ENCODE data around the gene KCNIP4. TPM values are rescaled to one million over a fixed set of nuclear protein-coding genes. Genes with fewer than 3 reads are reported as not detected.

The KCNIP4 gene
- total and polyA plus RNA-seq, 9 of the 15 experiments (the other 6 are each of a cell fraction or from before 2014, with no cell fraction given): 0.25 to 0.41 TPM; not detected in 7

DNA sequence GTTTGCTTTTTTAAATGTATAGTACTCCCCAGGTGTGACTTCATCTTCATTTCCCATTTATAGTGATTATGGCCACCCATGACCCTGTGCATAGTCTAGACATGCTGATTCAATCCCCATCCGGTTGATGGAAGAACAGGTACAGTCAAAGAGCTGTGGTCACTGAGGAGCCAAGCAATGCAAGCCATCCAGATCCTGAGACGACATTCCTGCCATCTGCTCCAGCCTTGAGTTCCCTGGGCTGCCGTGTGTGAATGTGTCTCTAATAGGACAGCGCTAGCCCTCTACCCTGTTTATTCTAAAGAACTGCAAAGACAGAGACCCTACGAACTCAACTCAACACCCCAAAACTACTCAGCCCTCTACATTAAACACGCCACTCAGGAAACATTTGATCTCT is 1.7 kb downstream of the KCNIP4 start (continued):
- TF ChIP-seq, protein P1, sequence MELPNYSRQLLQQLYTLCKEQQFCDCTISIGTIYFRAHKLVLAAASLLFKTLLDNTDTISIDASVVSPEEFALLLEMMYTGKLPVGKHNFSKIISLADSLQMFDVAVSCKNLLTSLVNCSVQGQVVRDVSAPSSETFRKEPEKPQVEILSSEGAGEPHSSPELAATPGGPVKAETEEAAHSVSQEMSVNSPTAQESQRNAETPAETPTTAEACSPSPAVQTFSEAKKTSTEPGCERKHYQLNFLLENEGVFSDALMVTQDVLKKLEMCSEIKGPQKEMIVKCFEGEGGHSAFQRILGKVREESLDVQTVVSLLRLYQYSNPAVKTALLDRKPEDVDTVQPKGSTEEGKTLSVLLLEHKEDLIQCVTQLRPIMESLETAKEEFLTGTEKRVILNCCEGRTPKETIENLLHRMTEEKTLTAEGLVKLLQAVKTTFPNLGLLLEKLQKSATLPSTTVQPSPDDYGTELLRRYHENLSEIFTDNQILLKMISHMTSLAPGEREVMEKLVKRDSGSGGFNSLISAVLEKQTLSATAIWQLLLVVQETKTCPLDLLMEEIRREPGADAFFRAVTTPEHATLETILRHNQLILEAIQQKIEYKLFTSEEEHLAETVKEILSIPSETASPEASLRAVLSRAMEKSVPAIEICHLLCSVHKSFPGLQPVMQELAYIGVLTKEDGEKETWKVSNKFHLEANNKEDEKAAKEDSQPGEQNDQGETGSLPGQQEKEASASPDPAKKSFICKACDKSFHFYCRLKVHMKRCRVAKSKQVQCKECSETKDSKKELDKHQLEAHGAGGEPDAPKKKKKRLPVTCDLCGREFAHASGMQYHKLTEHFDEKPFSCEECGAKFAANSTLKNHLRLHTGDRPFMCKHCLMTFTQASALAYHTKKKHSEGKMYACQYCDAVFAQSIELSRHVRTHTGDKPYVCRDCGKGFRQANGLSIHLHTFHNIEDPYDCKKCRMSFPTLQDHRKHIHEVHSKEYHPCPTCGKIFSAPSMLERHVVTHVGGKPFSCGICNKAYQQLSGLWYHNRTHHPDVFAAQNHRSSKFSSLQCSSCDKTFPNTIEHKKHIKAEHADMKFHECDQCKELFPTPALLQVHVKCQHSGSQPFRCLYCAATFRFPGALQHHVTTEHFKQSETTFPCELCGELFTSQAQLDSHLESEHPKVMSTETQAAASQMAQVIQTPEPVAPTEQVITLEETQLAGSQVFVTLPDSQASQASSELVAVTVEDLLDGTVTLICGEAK (IDR thresholded peaks at IDR 0.05): no peak
- TF ChIP-seq, protein P1 (CRISPR knock-in tag; IDR thresholded peaks at IDR 0.05): no peak
- no peak for TF ChIP-seq ZNF354B (CRISPR knock-in tag; IDR thresholded peaks at IDR 0.05)
